ENCODE results near the gene ETS2.

Gene ETS2

GRCh38 chr21:38840456-38841300 is 34.9 kb downstream of the ETS2 start:
- Histone ChIP-seq H3K23ac (ENCODE audit: low read depth, low read length, poor library complexity) (no peak overlapping the region), H2AFZ (ENCODE audit: low read length) (no peak overlapping the region), H3K36me3 (replicated peaks in 1 of 2; ENCODE audit: control insufficient read depth in 2 of 2, insufficient read depth in 2 of 2, low read length in 2 of 2) (no peaks in the 10 kb centered on the region), H2BK12ac (ENCODE audit: low read length) (no peak overlapping the region), H2BK120ac (ENCODE audit: low read depth, low read length) (no peak overlapping the region), H4K8ac (ENCODE audit: low read depth, low read length) (no peak overlapping the region), H3K9me3 (replicated peaks in 1 of 2; ENCODE audit: control insufficient read depth in 2 of 2, insufficient read depth in 1 of 2, low read depth in 1 of 2, low read length in 2 of 2) (no peaks in the 10 kb centered on the region), H3K27me3 (ENCODE audit: control insufficient read depth in 3 of 3, insufficient read depth in 3 of 3, low read depth in 1 of 3, low read length in 3 of 3) (no peaks in the 10 kb centered on the region), H3K18ac (ENCODE audit: low read length) (no peak overlapping the region), H2BK15ac (ENCODE audit: low read length) (no peak overlapping the region), H3K4me2 (ENCODE audit: insufficient read depth, low read length, poor library complexity, severe bottlenecking) (no peak overlapping the region), H3K9ac (ENCODE audit: low read depth, low read length, poor library complexity) (no peak overlapping the region), H2AK5ac (ENCODE audit: low read depth, low read length) (no peak overlapping the region), H3K79me1 (ENCODE audit: low read depth, low read length) (no peaks in the 10 kb centered on the region), H3K27ac (replicated peaks; ENCODE audit: low read length) (no peak overlapping the region), H2BK5ac (ENCODE audit: low read length) (no peak overlapping the region), H4K91ac (ENCODE audit: low read depth, low read length, poor library complexity) (no peak overlapping the region), H3K4me1 (ENCODE audit: control insufficient read depth in 2 of 2, insufficient read depth in 1 of 2, low read depth in 1 of 2, low read length in 2 of 2) (no peaks in the 10 kb centered on the region), H3K4ac (ENCODE audit: low read length) (no peak overlapping the region), H3K4me3 (ENCODE audit: low read length in 2 of 2) (no peak overlapping the region), H3K14ac (ENCODE audit: low read length) (no peak overlapping the region)
- WGBS, 2 donors (ENCODE audit: extremely low coverage in 2 of 2, insufficient read length in 2 of 2, insufficient replicate concordance in 1 of 2) = no CpG with 5 or more reads among the region's 17 CpGs
- no peak for DNase-seq (ENCODE audit: low spot score)

- Histone ChIP-seq H3K79me1 (ENCODE audit: low read depth, low read length) (no peaks in the 10 kb centered on the region), H2BK15ac (ENCODE audit: low read length) (no peak overlapping the region), H3K27me3 (ENCODE audit: control insufficient read depth in 3 of 3, insufficient read depth in 3 of 3, low read depth in 1 of 3, low read length in 3 of 3) (no peaks in the 10 kb centered on the region), H2BK120ac (ENCODE audit: low read depth, low read length) (no peak overlapping the region), H3K27ac (replicated peaks; ENCODE audit: low read length) (no peak overlapping the region), H3K9me3 (replicated peaks in 1 of 2; ENCODE audit: control insufficient read depth in 2 of 2, insufficient read depth in 1 of 2, low read depth in 1 of 2, low read length in 2 of 2) (no peaks in the 10 kb centered on the region), H2BK12ac (ENCODE audit: low read length) (no peak overlapping the region), H3K36me3 (replicated peaks in 1 of 2; ENCODE audit: control insufficient read depth in 2 of 2, insufficient read depth in 2 of 2, low read length in 2 of 2) (no peaks in the 10 kb centered on the region), H3K4me1 (ENCODE audit: control insufficient read depth in 2 of 2, insufficient read depth in 1 of 2, low read depth in 1 of 2, low read length in 2 of 2) (no peaks in the 10 kb centered on the region), H3K4me2 (ENCODE audit: insufficient read depth, low read length, poor library complexity, severe bottlenecking) (no peak overlapping the region), H4K91ac (ENCODE audit: low read depth, low read length, poor library complexity) (no peak overlapping the region), H3K4me3 (ENCODE audit: low read length in 2 of 2) (no peak overlapping the region), H3K4ac (ENCODE audit: low read length) (no peak overlapping the region), H3K9ac (ENCODE audit: low read depth, low read length, poor library complexity) (no peak overlapping the region), H4K8ac (ENCODE audit: low read depth, low read length) (no peak overlapping the region), H3K18ac (ENCODE audit: low read length) (no peak overlapping the region), H3K14ac (ENCODE audit: low read length) (no peak overlapping the region), H3K23ac (ENCODE audit: low read depth, low read length, poor library complexity) (no peak overlapping the region), H2AFZ (ENCODE audit: low read length) (no peak overlapping the region), H2AK5ac (ENCODE audit: low read depth, low read length) (no peak overlapping the region), H2BK5ac (ENCODE audit: low read length) (no peak overlapping the region)
- DNase-seq (ENCODE audit: low spot score) = no peak
- WGBS, 2 donors (ENCODE audit: extremely low coverage in 2 of 2, insufficient read length in 2 of 2, insufficient replicate concordance in 1 of 2) = no CpG with 5 or more reads among the region's 2 CpGs
These were observed 35.7 kb downstream of the ETS2 start for GRCh38 chr21:38841472-38841871.

GRCh38 chr21:38842079-38842478 is 36.4 kb downstream of the ETS2 start:
- Histone ChIP-seq H3K14ac (ENCODE audit: low read length) (no peak overlapping the region), H3K36me3 (replicated peaks in 1 of 2; ENCODE audit: control insufficient read depth in 2 of 2, insufficient read depth in 2 of 2, low read length in 2 of 2) (no peaks in the 10 kb centered on the region), H2AFZ (ENCODE audit: low read length) (no peak overlapping the region), H3K23ac (ENCODE audit: low read depth, low read length, poor library complexity) (no peak overlapping the region), H4K8ac (ENCODE audit: low read depth, low read length) (no peak overlapping the region), H3K27me3 (ENCODE audit: control insufficient read depth in 3 of 3, insufficient read depth in 3 of 3, low read depth in 1 of 3, low read length in 3 of 3) (no peaks in the 10 kb centered on the region), H3K79me1 (ENCODE audit: low read depth, low read length) (no peaks in the 10 kb centered on the region), H3K4me1 (ENCODE audit: control insufficient read depth in 2 of 2, insufficient read depth in 1 of 2, low read depth in 1 of 2, low read length in 2 of 2) (no peaks in the 10 kb centered on the region), H3K18ac (ENCODE audit: low read length) (peak overlapping the region; percentile 16), H3K4me2 (ENCODE audit: insufficient read depth, low read length, poor library complexity, severe bottlenecking) (no peak overlapping the region), H3K9me3 (replicated peaks in 1 of 2; ENCODE audit: control insufficient read depth in 2 of 2, insufficient read depth in 1 of 2, low read depth in 1 of 2, low read length in 2 of 2) (no peaks in the 10 kb centered on the region), H2BK5ac (ENCODE audit: low read length) (no peak overlapping the region), H2BK12ac (ENCODE audit: low read length) (no peak overlapping the region), H3K4me3 (ENCODE audit: low read length in 2 of 2) (no peak overlapping the region), H4K91ac (ENCODE audit: low read depth, low read length, poor library complexity) (no peak overlapping the region), H3K4ac (ENCODE audit: low read length) (no peak overlapping the region), H3K9ac (ENCODE audit: low read depth, low read length, poor library complexity) (no peak overlapping the region), H2BK15ac (ENCODE audit: low read length) (no peak overlapping the region), H2BK120ac (ENCODE audit: low read depth, low read length) (no peak overlapping the region), H3K27ac (replicated peaks; ENCODE audit: low read length) (no peak overlapping the region), H2AK5ac (ENCODE audit: low read depth, low read length) (no peak overlapping the region)
- WGBS, 2 donors (ENCODE audit: extremely low coverage in 2 of 2, insufficient read length in 2 of 2, insufficient replicate concordance in 1 of 2) = no CpG with 5 or more reads among the region's 4 CpGs
- no peak for DNase-seq (ENCODE audit: low spot score)

- H2AK5ac ChIP-seq (ENCODE audit: low read depth, low read length) = no peak overlapping the region
- H3K9me3 ChIP-seq (replicated peaks in 1 of 2; ENCODE audit: control insufficient read depth in 2 of 2, insufficient read depth in 1 of 2, low read depth in 1 of 2, low read length in 2 of 2) = no peaks in the 10 kb centered on the region
- no peak overlapping the region for H3K18ac ChIP-seq (ENCODE audit: low read length)
- H2BK5ac ChIP-seq (ENCODE audit: low read length) = no peak overlapping the region
- H4K91ac ChIP-seq (ENCODE audit: low read depth, low read length, poor library complexity) = no peak overlapping the region
- H4K8ac ChIP-seq (ENCODE audit: low read depth, low read length) = no peak overlapping the region
- H3K4me2 ChIP-seq (ENCODE audit: insufficient read depth, low read length, poor library complexity, severe bottlenecking) = no peak overlapping the region
- no peak overlapping the region for H2BK12ac ChIP-seq (ENCODE audit: low read length)
- H3K27ac ChIP-seq (replicated peaks; ENCODE audit: low read length) = no peak overlapping the region
- H3K14ac ChIP-seq (ENCODE audit: low read length) = no peak overlapping the region
- no peak overlapping the region for H3K4ac ChIP-seq (ENCODE audit: low read length)
- no peaks in the 10 kb centered on the region for H3K79me1 ChIP-seq (ENCODE audit: low read depth, low read length)
- H2AFZ ChIP-seq (ENCODE audit: low read length) = no peak overlapping the region
- no peak overlapping the region for H3K9ac ChIP-seq (ENCODE audit: low read depth, low read length, poor library complexity)
- H2BK120ac ChIP-seq (ENCODE audit: low read depth, low read length) = no peak overlapping the region
- H3K36me3 ChIP-seq (replicated peaks in 1 of 2; ENCODE audit: control insufficient read depth in 2 of 2, insufficient read depth in 2 of 2, low read length in 2 of 2) = no peaks in the 10 kb centered on the region
- WGBS, 2 donors (ENCODE audit: extremely low coverage in 2 of 2, insufficient read length in 2 of 2, insufficient replicate concordance in 1 of 2) = no CpG with 5 or more reads among the region's 5 CpGs
- peaks cover 0 to 2% of the 10 kb centered on the region in 2 donors for H3K4me1 ChIP-seq (ENCODE audit: control insufficient read depth in 2 of 2, insufficient read depth in 1 of 2, low read depth in 1 of 2, low read length in 2 of 2)
- no peak for DNase-seq (ENCODE audit: low spot score)
- no peak overlapping the region for H3K23ac ChIP-seq (ENCODE audit: low read depth, low read length, poor library complexity)
- H2BK15ac ChIP-seq (ENCODE audit: low read length) = no peak overlapping the region
- no peaks in the 10 kb centered on the region for H3K27me3 ChIP-seq (ENCODE audit: control insufficient read depth in 3 of 3, insufficient read depth in 3 of 3, low read depth in 1 of 3, low read length in 3 of 3)
- H3K4me3 ChIP-seq (ENCODE audit: low read length in 2 of 2) = no peak overlapping the region
These were observed 37.6 kb downstream of the ETS2 start for GRCh38 chr21:38843379-38843778.
